Activated CD8-positive, alpha-beta memory T cell treated with anti-CD3 and anti-CD28 coated beads, Interleukin-2, amount 50 U/mL, for 1 hour (primary cell): Measurements from ENCODE around the gene SORBS1.
"Not testable (repeated sequence)": the region's sequence is repeated elsewhere in the genome, so short reads cannot be mapped to it uniquely, and the experiment has no call there.

Experiments
- DNase-seq: peaks from one replicate; pipeline ENCODE4 v3.0.0-alpha.2; 2020; ENCODE audit errors: extremely low read depth

The SORBS1 gene

GRCh38 chr10:95388539-95388938 is 172.6 kb downstream of the SORBS1 start:
- DNase-seq, result no peak

GRCh38 chr10:95388109-95388471 is 173.1 kb downstream of the SORBS1 start:
- DNase-seq, result no peak

GRCh38 chr10:95384011-95384704 is 177.0 kb downstream of the SORBS1 start:
- no peak for DNase-seq

GRCh38 chr10:95382596-95382995 is 178.6 kb downstream of the SORBS1 start:
- no peak for DNase-seq

- DNase-seq, result no peak
Measured at GRCh38 chr10:95382174-95382573, 179.0 kb downstream of the SORBS1 start.

- DNase-seq, result no peak
Measured at GRCh38 chr10:95377950-95378349, 183.2 kb downstream of the SORBS1 start.

GRCh38 chr10:95375418-95375817 is 185.8 kb downstream of the SORBS1 start:
- DNase-seq, result no peak

- DNase-seq, result no peak
Measured at GRCh38 chr10:95374597-95375209, 186.5 kb downstream of the SORBS1 start.

- no peak for DNase-seq
Measured at GRCh38 chr10:95373660-95374059, 187.5 kb downstream of the SORBS1 start.

GRCh38 chr10:95364342-95364741 is 196.8 kb downstream of the SORBS1 start:
- DNase-seq, result no peak

GRCh38 chr10:95363303-95363912 is 197.8 kb downstream of the SORBS1 start:
- DNase-seq, result no peak

GRCh38 chr10:95360122-95360714 is 201.0 kb downstream of the SORBS1 start:
- no peak for DNase-seq

GRCh38 chr10:95359466-95359865 is 201.7 kb downstream of the SORBS1 start:
- no peak for DNase-seq

GRCh38 chr10:95356190-95356955 is 204.8 kb downstream of the SORBS1 start:
- DNase-seq, result no peak

- DNase-seq, result no peak
Measured at GRCh38 chr10:95355301-95355700, 205.9 kb downstream of the SORBS1 start.

GRCh38 chr10:95354110-95354509 is 207.1 kb downstream of the SORBS1 start:
- DNase-seq, result no peak

GRCh38 chr10:95353123-95353522 is 208.0 kb downstream of the SORBS1 start:
- DNase-seq, result no peak

GRCh38 chr10:95352684-95353083 is 208.5 kb downstream of the SORBS1 start:
- DNase-seq, result no peak

- no peak for DNase-seq
Measured at GRCh38 chr10:95350830-95351228, 210.3 kb downstream of the SORBS1 start.

- DNase-seq, result no peak
Measured at GRCh38 chr10:95350219-95350829, 210.8 kb downstream of the SORBS1 start.

- DNase-seq, result not testable (repeated sequence)
Measured at GRCh38 chr10:95347402-95347766, 213.8 kb downstream of the SORBS1 start.
